ENCODE data around the gene TTYH1. TPM values are rescaled to one million over a fixed set of nuclear protein-coding genes. Genes with fewer than 3 reads are reported as not detected.

TTYH1 gene
- total RNA-seq, 1 donor from 2014 or later, result 10.4 TPM

DNA sequence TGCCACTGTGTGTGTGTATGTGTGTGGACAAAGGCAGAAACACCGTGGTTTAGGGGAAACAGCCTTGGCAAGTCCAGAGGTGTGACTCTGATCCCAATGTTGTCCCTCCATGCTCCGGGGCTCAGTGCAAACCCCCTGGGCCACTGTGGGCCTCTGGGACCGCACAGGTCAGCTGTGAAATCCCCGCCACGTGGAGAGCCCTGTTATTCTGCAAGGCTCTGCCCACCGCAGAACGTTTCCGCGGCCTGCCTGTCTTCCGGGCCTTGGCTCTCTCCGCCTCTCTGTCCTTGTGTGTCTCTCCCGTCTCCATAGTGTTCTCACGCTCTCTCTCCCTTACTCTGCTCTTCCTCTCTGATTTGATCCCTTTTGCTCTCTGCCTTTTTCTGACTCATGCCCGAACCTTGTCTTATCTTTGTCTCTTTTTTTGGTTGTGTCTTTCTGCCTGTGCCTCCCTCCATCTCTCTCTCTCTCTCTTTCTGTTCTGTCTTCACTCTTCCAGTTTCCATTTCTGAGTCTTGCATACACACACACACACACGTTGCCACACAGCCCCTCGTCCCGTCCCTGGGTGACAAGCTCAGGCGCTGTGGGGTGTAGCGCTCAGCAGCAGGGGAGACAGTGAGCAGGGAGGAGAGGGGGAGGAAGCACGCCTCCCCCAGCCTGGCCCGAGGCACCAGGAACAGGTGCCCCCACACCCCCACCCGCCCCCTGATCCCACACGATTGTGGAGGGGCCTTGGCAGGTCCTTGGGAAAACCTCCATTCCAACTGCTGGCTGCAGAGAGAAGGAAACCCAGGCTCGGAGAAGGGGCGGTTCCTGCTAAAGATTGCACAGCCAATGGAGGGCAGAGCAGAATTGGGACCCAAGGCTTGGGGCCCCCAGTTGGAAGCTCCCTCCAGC lies 3.0 kb downstream of the TTYH1 start:
- peaks cover 22% of the 10 kb centered on the region for H3K4me1 Mint-ChIP-seq (ENCODE audit: unreplicated experiment)
- H3K9me3 Mint-ChIP-seq (ENCODE audit: unreplicated experiment), result peaks cover 11% of the 10 kb centered on the region
- DNase-seq (ENCODE audit: low spot score), result no peak
- H3K27me3 Mint-ChIP-seq (ENCODE audit: unreplicated experiment), result peaks cover 17% of the 10 kb centered on the region
- peaks cover 17% of the 10 kb centered on the region for H3K36me3 Mint-ChIP-seq (ENCODE audit: low read depth, unreplicated experiment)
- H3K4me3 Mint-ChIP-seq (ENCODE audit: unreplicated experiment), result peak overlapping the region; percentile 21
- TF ChIP-seq, protein P1, sequence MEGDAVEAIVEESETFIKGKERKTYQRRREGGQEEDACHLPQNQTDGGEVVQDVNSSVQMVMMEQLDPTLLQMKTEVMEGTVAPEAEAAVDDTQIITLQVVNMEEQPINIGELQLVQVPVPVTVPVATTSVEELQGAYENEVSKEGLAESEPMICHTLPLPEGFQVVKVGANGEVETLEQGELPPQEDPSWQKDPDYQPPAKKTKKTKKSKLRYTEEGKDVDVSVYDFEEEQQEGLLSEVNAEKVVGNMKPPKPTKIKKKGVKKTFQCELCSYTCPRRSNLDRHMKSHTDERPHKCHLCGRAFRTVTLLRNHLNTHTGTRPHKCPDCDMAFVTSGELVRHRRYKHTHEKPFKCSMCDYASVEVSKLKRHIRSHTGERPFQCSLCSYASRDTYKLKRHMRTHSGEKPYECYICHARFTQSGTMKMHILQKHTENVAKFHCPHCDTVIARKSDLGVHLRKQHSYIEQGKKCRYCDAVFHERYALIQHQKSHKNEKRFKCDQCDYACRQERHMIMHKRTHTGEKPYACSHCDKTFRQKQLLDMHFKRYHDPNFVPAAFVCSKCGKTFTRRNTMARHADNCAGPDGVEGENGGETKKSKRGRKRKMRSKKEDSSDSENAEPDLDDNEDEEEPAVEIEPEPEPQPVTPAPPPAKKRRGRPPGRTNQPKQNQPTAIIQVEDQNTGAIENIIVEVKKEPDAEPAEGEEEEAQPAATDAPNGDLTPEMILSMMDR (IDR thresholded peaks at IDR 0.05; ENCODE audit: unreplicated experiment), result no peak
- H3K27ac Mint-ChIP-seq (ENCODE audit: unreplicated experiment), result peak overlapping the region; percentile 69

- TF ChIP-seq, protein P1 (IDR thresholded peaks at IDR 0.05; ENCODE audit: unreplicated experiment), result no peak
- H3K9me3 Mint-ChIP-seq (ENCODE audit: unreplicated experiment), result peaks cover 8% of the 10 kb centered on the region
- no peak for DNase-seq (ENCODE audit: low spot score)
- H3K4me3 Mint-ChIP-seq (ENCODE audit: unreplicated experiment), result peak overlapping the region; percentile 69
- peaks cover 19% of the 10 kb centered on the region for H3K4me1 Mint-ChIP-seq (ENCODE audit: unreplicated experiment)
- peaks cover 13% of the 10 kb centered on the region for H3K27me3 Mint-ChIP-seq (ENCODE audit: unreplicated experiment)
- peaks cover 14% of the 10 kb centered on the region for H3K36me3 Mint-ChIP-seq (ENCODE audit: low read depth, unreplicated experiment)
- H3K27ac Mint-ChIP-seq (ENCODE audit: unreplicated experiment), result peak overlapping the region; percentile 48
Measured at GRCh38 chr19:54418930-54419800, 3.9 kb downstream of the TTYH1 start.

- peaks cover 18% of the 10 kb centered on the region for H3K4me1 Mint-ChIP-seq (ENCODE audit: unreplicated experiment)
- no peak overlapping the region for H3K27ac Mint-ChIP-seq (ENCODE audit: unreplicated experiment)
- peaks cover 8% of the 10 kb centered on the region for H3K27me3 Mint-ChIP-seq (ENCODE audit: unreplicated experiment)
Measured at GRCh38 chr19:54420068-54420382, 4.8 kb downstream of the TTYH1 start.

GRCh38 chr19:54420383-54421168 lies 5.3 kb downstream of the TTYH1 start:
- Mint-ChIP-seq H3K4me3 (ENCODE audit: unreplicated experiment) (no peak overlapping the region), H3K27me3 (ENCODE audit: unreplicated experiment) (peaks cover 7% of the 10 kb centered on the region)

More at GRCh38 chr19:54420068-54420382, 4.8 kb downstream of the TTYH1 start:
- Mint-ChIP-seq H3K9me3 (ENCODE audit: unreplicated experiment) (peaks cover 6% of the 10 kb centered on the region), H3K4me3 (ENCODE audit: unreplicated experiment) (no peak overlapping the region), H3K36me3 (ENCODE audit: low read depth, unreplicated experiment) (peaks cover 12% of the 10 kb centered on the region)
- no peak for DNase-seq (ENCODE audit: low spot score)
- TF ChIP-seq, protein P1 (IDR thresholded peaks at IDR 0.05; ENCODE audit: unreplicated experiment), result no peak

More at GRCh38 chr19:54420383-54421168, 5.3 kb downstream of the TTYH1 start:
- no peak overlapping the region for H3K27ac Mint-ChIP-seq (ENCODE audit: unreplicated experiment)
- H3K4me1 Mint-ChIP-seq (ENCODE audit: unreplicated experiment), result peaks cover 18% of the 10 kb centered on the region
- H3K9me3 Mint-ChIP-seq (ENCODE audit: unreplicated experiment), result peaks cover 6% of the 10 kb centered on the region
- DNase-seq (ENCODE audit: low spot score), result peak; percentile 47
- TF ChIP-seq, protein P1 (IDR thresholded peaks at IDR 0.05; ENCODE audit: unreplicated experiment), result no peak
- peaks cover 12% of the 10 kb centered on the region for H3K36me3 Mint-ChIP-seq (ENCODE audit: low read depth, unreplicated experiment)

Data from endothelial cell (in vitro differentiated cells).